SIG-M5 treated with dmso at 0.1 percent for 504 hours (cell line): ENCODE results near the gene FCER1G.

Experiments used
- DNase-seq: peaks from one replicate; lab custom pipeline; 2025; ENCODE audit not compliant: unreplicated experiment; lab: John Stamatoyannopoulos, UW

The FCER1G gene

DNA sequence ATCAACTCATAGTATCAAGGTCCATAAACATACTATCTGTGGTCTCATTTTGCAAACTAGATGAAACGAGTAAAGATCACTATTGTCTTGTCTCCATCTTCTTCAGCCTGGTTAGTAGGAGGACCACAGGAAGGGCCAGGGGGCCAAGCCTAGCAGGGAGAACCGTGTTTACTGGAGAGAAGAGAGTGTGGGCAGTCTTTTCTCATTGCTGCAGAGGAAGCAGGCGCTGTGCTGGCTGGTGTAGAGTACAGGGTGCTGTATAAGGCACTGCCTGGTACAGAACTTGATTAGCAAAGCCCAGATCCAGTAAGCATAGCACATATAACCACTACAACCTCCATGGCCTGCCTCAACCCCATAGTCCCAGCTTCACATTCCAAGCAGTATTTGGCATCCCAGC lies 27.8 kb upstream of the FCER1G start:
- DNase-seq = no peak

- DNase-seq = no peak
These were observed 26.7 kb upstream of the FCER1G start for GRCh38 chr1:161188381-161188780.

GRCh38 chr1:161189036-161189435 lies 26.1 kb upstream of the FCER1G start:
- no peak for DNase-seq

- no peak for DNase-seq
These were observed 24.1 kb upstream of the FCER1G start for GRCh38 chr1:161190962-161191521.

- no peak for DNase-seq
These were observed 23.1 kb upstream of the FCER1G start for GRCh38 chr1:161191971-161192370.

DNA sequence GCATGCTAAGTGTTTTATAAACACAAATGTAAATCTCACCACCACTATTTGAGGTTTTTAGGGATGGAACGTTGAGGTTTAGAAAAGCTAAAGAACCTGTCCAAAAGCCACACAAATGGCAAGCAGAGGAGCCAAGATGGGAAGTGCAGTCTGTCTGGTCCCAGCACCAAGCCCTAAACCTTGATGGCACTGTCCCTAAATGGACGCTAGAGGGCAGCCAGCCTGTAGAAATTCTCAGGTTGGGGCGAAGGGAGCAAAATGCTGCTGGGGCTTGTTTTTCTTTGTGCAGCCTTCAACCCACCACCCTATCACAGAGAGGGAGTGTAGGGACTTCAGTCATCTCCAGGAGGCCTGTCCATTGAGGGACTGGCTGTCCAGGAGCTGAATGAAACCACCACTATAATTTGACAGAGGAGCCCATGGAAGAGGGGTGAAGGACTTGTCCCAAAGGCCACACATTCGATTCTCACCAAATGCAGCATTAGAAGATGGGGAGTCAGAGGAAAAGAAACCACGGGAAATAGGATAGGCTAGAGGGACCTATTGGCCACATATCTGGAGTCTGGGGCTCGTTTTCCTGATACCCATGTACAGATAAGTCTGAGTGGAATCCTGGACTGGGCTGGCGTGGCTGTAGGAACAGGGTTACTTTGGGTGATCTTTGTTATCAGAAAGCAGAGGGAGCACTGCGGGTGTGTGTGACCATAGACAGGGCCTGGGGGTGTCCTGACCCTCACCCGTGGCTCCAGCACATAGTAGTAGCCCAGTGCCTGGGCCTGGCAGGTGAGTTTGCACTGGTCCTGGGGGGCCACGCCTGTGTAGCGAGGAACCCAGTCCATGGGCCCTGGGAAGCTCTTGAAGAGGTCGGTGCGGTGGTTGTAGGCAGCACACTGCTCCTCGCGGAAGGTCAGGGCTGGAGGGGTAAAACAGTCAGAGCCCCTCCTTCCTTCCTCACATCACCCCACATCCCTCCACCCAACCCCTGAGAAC lies 22.3 kb upstream of the FCER1G start:
- peak; percentile 92 for DNase-seq

- DNase-seq = no peak
These were observed 21.4 kb upstream of the FCER1G start for GRCh38 chr1:161193561-161194235.

DNA sequence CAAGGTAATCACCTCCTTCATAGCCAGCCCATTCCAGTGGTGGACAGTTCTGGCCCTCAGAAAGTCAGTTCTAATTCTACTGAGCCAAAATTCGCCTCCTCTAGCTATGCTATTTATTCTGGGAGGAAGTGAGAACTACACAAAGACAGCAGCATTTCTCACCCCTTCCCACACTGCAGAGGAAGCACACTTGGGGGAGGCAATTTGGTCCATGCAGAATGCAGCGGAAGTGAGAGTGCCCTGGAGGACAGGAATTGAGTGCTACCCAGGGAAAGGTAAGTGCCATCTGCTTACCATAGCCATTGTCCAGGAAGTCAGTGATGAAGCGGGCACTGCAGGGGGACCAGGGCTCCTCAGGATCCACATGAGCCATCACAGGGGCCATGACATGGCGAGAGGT lies 19.9 kb upstream of the FCER1G start:
- peak; percentile 86 for DNase-seq

- DNase-seq = no peak
These were observed 19.0 kb upstream of the FCER1G start for GRCh38 chr1:161196111-161196510.

DNA sequence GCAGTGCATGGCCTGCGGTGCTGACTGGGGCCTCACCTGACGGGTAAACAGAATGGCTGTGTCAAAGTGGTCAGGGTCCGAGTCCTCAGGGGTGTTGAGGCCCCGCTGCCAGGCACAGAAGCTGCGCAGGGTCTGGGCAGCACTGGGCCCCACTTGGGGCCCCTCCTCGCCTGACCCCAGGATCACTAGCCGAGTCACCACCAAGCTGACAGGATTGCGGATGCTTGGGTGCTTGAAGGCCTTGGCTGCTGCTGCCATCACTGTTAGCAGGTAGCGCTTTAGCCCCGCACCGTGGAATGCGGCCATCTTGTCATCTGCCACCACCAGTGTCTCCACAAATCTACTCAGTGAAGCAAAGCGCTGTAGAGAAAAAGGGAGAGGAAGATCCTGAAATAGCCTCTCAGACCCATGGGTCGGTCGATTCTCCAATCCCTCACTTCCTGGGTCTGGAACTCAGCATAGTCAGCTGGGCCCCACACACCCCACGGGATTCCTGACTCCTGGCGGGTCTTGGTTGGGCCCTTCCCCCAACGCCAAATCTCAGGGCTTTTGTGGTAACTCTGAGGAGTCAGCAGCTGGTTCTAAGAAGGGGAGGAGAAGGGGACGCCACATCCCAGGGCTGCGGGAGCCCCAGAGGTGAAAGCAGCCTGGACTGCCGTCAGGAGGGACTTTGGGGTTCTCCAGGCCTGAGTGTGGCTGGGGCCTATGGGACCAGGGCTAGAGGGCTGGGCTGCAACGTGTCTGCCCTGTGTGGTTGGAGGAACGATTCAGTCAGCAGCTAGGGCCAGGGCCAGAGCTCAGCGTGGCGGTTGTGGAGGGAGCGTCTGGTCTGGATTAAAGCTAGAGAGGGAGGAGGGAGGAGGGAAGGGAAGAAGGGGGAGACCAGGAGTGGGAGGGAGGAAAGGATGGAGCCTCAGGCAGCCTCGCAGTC lies 18.3 kb upstream of the FCER1G start:
- no peak for DNase-seq

GRCh38 chr1:161197560-161198193 lies 17.4 kb upstream of the FCER1G start:
- no peak for DNase-seq

- DNase-seq = no peak
These were observed 16.8 kb upstream of the FCER1G start for GRCh38 chr1:161198194-161198896.

GRCh38 chr1:161198897-161199431 lies 16.1 kb upstream of the FCER1G start, which contains the start of gene ADAMTS4:
TSS of gene ADAMTS4 (minus strand) at chr1:161199054. CDS start at chr1:161198627, 427 bp downstream.
- DNase-seq = no peak

GRCh38 chr1:161199506-161200139 lies 15.5 kb upstream of the FCER1G start:
- DNase-seq = no peak

- no peak for DNase-seq
These were observed 14.6 kb upstream of the FCER1G start for GRCh38 chr1:161200421-161200991.

GRCh38 chr1:161200992-161201835 lies 13.9 kb upstream of the FCER1G start:
- peak; percentile 68 for DNase-seq
